PC-3 (cell line): ENCODE results near the gene EZR.

ENCODE experiments used
- EZH2 ChIP-seq: fragments of 300-600 bp; sonication (generic); IDR thresholded peaks from one replicate; pipeline ENCODE4 v1.6.1; 2017; ENCODE audit warnings: antibody characterized with exemption, mild to moderate bottlenecking, low read length; ENCODE audit not compliant: unreplicated experiment
- EZH2phosphoT487 ChIP-seq: fragments of 300-600 bp; sonication (generic); IDR thresholded peaks from 2 replicates; pipeline ENCODE4 v1.6.1; 2018; ENCODE audit warnings: mild to moderate bottlenecking, antibody characterized with exemption, low read length, borderline replicate concordance
- TF ChIP-seq, protein P1 (sequence below): fragments of 300-600 bp; sonication (generic); conservative IDR thresholded peaks from 2 replicates; pipeline ENCODE4 v1.5.1; 2017; ENCODE audit warnings: antibody characterized with exemption, low read depth, mild to moderate bottlenecking, low read length

DNA sequence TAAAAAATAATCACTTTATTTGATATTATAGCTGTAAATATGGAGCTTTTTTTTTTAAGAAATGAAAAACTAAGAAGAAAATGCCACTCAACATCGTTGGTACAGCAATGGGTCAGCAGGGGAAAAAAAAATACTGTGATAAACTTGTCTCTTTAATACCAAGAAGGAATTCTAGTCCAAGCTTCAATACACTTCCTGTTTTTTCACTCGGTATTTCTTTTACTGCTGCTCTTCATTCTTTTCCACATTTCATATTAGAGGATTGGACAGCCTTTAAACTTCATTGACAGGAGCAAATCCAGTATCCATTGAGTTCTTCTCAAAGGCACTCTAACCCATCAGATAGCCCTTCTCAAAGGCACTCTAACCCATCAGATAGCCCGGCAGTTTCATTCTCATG is 22.2 kb upstream of the EZR start:
- TF ChIP-seq, protein P1, sequence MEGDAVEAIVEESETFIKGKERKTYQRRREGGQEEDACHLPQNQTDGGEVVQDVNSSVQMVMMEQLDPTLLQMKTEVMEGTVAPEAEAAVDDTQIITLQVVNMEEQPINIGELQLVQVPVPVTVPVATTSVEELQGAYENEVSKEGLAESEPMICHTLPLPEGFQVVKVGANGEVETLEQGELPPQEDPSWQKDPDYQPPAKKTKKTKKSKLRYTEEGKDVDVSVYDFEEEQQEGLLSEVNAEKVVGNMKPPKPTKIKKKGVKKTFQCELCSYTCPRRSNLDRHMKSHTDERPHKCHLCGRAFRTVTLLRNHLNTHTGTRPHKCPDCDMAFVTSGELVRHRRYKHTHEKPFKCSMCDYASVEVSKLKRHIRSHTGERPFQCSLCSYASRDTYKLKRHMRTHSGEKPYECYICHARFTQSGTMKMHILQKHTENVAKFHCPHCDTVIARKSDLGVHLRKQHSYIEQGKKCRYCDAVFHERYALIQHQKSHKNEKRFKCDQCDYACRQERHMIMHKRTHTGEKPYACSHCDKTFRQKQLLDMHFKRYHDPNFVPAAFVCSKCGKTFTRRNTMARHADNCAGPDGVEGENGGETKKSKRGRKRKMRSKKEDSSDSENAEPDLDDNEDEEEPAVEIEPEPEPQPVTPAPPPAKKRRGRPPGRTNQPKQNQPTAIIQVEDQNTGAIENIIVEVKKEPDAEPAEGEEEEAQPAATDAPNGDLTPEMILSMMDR, result no peak
- TF ChIP-seq EZH2phosphoT487 (no peak), EZH2 (no peak)
